HEK293 (cell line): ENCODE results near the gene HPSE2.

Source experiments
- ZNF112 ChIP-seq: fragments of 450-650 bp; formaldehyde crosslinking; IDR thresholded peaks from 2 replicates; pipeline ENCODE4 v1.5.0; 2017; ENCODE audit warnings: missing biosample characterization, missing genetic modification characterization
- ZNF133 ChIP-seq: fragments of 450-650 bp; formaldehyde crosslinking; IDR thresholded peaks from 2 replicates; pipeline ENCODE4 v1.5.1; 2016; ENCODE audit warnings: missing biosample characterization, missing genetic modification characterization
- ZNF239 ChIP-seq: fragments of 450-650 bp; formaldehyde crosslinking; IDR thresholded peaks from 2 replicates; pipeline ENCODE4 v1.5.1; 2016; ENCODE audit warnings: missing biosample characterization, missing genetic modification characterization
- ZNF585B ChIP-seq: fragments of 450-650 bp; formaldehyde crosslinking; IDR thresholded peaks from 2 replicates; pipeline ENCODE4 v1.5.1; 2016; ENCODE audit warnings: missing biosample characterization, missing genetic modification characterization
- ZNF629 ChIP-seq: fragments of 450-650 bp; formaldehyde crosslinking; IDR thresholded peaks from 2 replicates; pipeline ENCODE4 v1.5.1; 2017; ENCODE audit warnings: missing biosample characterization, missing genetic modification characterization
- ZXDB ChIP-seq: fragments of 450-650 bp; formaldehyde crosslinking; IDR thresholded peaks from 2 replicates; pipeline ENCODE4 v1.5.1; 2016; ENCODE audit warnings: missing biosample characterization, missing genetic modification characterization
- TF ChIP-seq, protein P1 (sequence below): fragments of 450-650 bp; formaldehyde crosslinking; IDR thresholded peaks from 2 replicates; pipeline ENCODE4 v1.5.1; 2016; ENCODE audit warnings: missing biosample characterization, missing genetic modification characterization
- TF ChIP-seq, protein P2 (sequence below): fragments of 450-650 bp; formaldehyde crosslinking; IDR thresholded peaks from 2 replicates; pipeline ENCODE4 v1.5.1; 2016; ENCODE audit warnings: missing biosample characterization, missing genetic modification characterization
- TF ChIP-seq, protein P3 (sequence below): fragments of 450-650 bp; formaldehyde crosslinking; IDR thresholded peaks from 2 replicates; pipeline ENCODE4 v1.5.1; 2016; ENCODE audit warnings: missing biosample characterization, missing genetic modification characterization

DNA sequence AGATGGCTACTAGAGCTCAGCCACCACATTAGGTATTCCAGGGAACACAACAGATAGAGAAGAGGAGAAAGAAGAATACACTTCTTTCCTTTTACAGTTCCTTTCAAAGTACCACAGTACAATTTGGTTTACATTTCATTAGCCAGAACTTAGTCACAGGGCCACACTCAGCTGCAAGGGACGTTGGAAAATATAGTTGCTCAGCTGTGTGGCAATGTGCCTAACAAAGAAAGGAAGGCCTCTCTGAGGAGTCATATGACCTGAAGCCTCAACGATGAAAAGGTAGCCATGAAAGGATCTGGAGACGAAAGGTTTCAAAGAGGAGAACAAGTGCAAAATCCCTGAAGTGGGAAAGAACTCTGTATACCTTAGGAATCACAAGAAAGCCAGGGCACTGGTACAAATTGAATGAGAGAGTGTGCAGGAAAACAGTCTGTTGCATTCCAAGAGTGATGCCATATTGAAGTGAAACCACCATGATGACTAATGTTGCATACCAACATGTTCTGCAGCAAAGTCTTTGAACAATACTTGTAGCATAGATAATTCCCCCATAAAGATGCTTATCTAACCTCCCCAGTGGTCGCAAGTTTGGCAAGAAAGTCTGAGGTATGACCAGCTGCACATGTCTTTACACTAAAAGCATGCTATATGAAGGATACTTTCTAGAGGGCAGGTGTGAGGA is 278.9 kb downstream of the HPSE2 start:
- TF ChIP-seq ZNF239 (tag by site-specific recombination) (no peak), ZNF112 (tag by site-specific recombination) (no peak), ZXDB (tag by site-specific recombination) (no peak), ZNF133 (no peak), ZNF629 (tag by site-specific recombination) (no peak), ZNF585B (tag by site-specific recombination) (no peak)
- TF ChIP-seq, protein P1, sequence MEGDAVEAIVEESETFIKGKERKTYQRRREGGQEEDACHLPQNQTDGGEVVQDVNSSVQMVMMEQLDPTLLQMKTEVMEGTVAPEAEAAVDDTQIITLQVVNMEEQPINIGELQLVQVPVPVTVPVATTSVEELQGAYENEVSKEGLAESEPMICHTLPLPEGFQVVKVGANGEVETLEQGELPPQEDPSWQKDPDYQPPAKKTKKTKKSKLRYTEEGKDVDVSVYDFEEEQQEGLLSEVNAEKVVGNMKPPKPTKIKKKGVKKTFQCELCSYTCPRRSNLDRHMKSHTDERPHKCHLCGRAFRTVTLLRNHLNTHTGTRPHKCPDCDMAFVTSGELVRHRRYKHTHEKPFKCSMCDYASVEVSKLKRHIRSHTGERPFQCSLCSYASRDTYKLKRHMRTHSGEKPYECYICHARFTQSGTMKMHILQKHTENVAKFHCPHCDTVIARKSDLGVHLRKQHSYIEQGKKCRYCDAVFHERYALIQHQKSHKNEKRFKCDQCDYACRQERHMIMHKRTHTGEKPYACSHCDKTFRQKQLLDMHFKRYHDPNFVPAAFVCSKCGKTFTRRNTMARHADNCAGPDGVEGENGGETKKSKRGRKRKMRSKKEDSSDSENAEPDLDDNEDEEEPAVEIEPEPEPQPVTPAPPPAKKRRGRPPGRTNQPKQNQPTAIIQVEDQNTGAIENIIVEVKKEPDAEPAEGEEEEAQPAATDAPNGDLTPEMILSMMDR = no peak
- TF ChIP-seq, protein P2, sequence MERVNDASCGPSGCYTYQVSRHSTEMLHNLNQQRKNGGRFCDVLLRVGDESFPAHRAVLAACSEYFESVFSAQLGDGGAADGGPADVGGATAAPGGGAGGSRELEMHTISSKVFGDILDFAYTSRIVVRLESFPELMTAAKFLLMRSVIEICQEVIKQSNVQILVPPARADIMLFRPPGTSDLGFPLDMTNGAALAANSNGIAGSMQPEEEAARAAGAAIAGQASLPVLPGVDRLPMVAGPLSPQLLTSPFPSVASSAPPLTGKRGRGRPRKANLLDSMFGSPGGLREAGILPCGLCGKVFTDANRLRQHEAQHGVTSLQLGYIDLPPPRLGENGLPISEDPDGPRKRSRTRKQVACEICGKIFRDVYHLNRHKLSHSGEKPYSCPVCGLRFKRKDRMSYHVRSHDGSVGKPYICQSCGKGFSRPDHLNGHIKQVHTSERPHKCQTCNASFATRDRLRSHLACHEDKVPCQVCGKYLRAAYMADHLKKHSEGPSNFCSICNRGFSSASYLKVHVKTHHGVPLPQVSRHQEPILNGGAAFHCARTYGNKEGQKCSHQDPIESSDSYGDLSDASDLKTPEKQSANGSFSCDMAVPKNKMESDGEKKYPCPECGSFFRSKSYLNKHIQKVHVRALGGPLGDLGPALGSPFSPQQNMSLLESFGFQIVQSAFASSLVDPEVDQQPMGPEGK (tag by site-specific recombination) = no peak
- TF ChIP-seq, protein P3, sequence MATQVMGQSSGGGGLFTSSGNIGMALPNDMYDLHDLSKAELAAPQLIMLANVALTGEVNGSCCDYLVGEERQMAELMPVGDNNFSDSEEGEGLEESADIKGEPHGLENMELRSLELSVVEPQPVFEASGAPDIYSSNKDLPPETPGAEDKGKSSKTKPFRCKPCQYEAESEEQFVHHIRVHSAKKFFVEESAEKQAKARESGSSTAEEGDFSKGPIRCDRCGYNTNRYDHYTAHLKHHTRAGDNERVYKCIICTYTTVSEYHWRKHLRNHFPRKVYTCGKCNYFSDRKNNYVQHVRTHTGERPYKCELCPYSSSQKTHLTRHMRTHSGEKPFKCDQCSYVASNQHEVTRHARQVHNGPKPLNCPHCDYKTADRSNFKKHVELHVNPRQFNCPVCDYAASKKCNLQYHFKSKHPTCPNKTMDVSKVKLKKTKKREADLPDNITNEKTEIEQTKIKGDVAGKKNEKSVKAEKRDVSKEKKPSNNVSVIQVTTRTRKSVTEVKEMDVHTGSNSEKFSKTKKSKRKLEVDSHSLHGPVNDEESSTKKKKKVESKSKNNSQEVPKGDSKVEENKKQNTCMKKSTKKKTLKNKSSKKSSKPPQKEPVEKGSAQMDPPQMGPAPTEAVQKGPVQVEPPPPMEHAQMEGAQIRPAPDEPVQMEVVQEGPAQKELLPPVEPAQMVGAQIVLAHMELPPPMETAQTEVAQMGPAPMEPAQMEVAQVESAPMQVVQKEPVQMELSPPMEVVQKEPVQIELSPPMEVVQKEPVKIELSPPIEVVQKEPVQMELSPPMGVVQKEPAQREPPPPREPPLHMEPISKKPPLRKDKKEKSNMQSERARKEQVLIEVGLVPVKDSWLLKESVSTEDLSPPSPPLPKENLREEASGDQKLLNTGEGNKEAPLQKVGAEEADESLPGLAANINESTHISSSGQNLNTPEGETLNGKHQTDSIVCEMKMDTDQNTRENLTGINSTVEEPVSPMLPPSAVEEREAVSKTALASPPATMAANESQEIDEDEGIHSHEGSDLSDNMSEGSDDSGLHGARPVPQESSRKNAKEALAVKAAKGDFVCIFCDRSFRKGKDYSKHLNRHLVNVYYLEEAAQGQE (tag by site-specific recombination) = no peak
